SK-N-SH treated with all-trans-retinoic acid at 6 μM for 48 hours (cell line): ENCODE results near the gene TRPM5.

Experiments used
- ATAC-seq: fragments of 200-7000 bp; cut with Tn5 transposase; 3 replicates; pipeline ENCODE4 v1.9.1; 2020; ENCODE audit warnings: mild to moderate bottlenecking, moderate library complexity
- ARNTL ChIP-seq: fragments of 450-650 bp; formaldehyde crosslinking; IDR thresholded peaks from 2 replicates; pipeline ENCODE4 v1.5.0; 2020; ENCODE audit warnings: low read depth, mild to moderate bottlenecking, moderate library complexity, borderline replicate concordance
- CREB5 ChIP-seq: fragments of 250-450 bp; sonication (Bioruptor Pico); IDR thresholded peaks from 2 replicates; pipeline ENCODE4 v1.5.1; 2020; ENCODE audit warnings: low read depth, mild to moderate bottlenecking, moderate library complexity
- CSDC2 ChIP-seq: fragments of 250-450 bp; sonication (Bioruptor Pico); IDR thresholded peaks from 2 replicates; pipeline ENCODE4 v1.5.0; 2020; ENCODE audit warnings: mild to moderate bottlenecking, moderate library complexity
- CSRNP3 ChIP-seq: fragments of 250-450 bp; sonication (Bioruptor Pico); IDR thresholded peaks from 2 replicates; pipeline ENCODE4 v1.5.1; 2021; ENCODE audit warnings: mild to moderate bottlenecking, moderate library complexity
- GLIS3 ChIP-seq: fragments of 250-450 bp; sonication (Bioruptor Pico); IDR thresholded peaks from 2 replicates; pipeline ENCODE4 v1.5.0; 2020; ENCODE audit warnings: mild to moderate bottlenecking, moderate library complexity
- ISL1 ChIP-seq: fragments of 250-450 bp; sonication (Bioruptor Pico); IDR thresholded peaks from 2 replicates; pipeline ENCODE4 v2.1.2; 2022; ENCODE audit warnings: mild to moderate bottlenecking, moderate library complexity
- OSR1 ChIP-seq: fragments of 250-450 bp; sonication (Bioruptor Pico); IDR thresholded peaks from 2 replicates; pipeline ENCODE4 v1.8.0; 2022; ENCODE audit warnings: moderate library complexity, mild to moderate bottlenecking, inconsistent platforms
- PATZ1 ChIP-seq: fragments of 250-450 bp; sonication (Bioruptor Pico); IDR thresholded peaks from 2 replicates; pipeline ENCODE4 v1.8.0; 2020; ENCODE audit warnings: mild to moderate bottlenecking, moderate library complexity, borderline replicate concordance
- PPARA ChIP-seq: fragments of 250-450 bp; sonication (Bioruptor Pico); IDR thresholded peaks from 2 replicates; pipeline ENCODE4 v1.5.0; 2020; ENCODE audit warnings: mild to moderate bottlenecking, borderline replicate concordance
- RARB ChIP-seq: fragments of 250-450 bp; sonication (Bioruptor Pico); IDR thresholded peaks from 2 replicates; pipeline ENCODE4 v1.8.0; 2021; ENCODE audit warnings: mild to moderate bottlenecking, moderate library complexity
- TCF4 ChIP-seq: fragments of 250-450 bp; sonication (Bioruptor Pico); IDR thresholded peaks from 2 replicates; pipeline ENCODE4 v1.8.0; 2021; ENCODE audit warnings: mild to moderate bottlenecking, moderate library complexity, borderline replicate concordance
- TSHZ2 ChIP-seq: fragments of 250-450 bp; sonication (Bioruptor Pico); IDR thresholded peaks from 2 replicates; pipeline ENCODE4 v1.5.0; 2020; ENCODE audit warnings: mild to moderate bottlenecking, moderate library complexity
- ZC3H10 ChIP-seq: fragments of 250-450 bp; sonication (Bioruptor Pico); IDR thresholded peaks from 2 replicates; pipeline ENCODE4 v1.5.1; 2021; ENCODE audit warnings: mild to moderate bottlenecking, moderate library complexity
- ZFP3 ChIP-seq: fragments of 250-450 bp; sonication (Bioruptor Pico); IDR thresholded peaks from 2 replicates; pipeline ENCODE4 v1.5.0; 2020; ENCODE audit warnings: mild to moderate bottlenecking, moderate library complexity
- ZFP30 ChIP-seq: fragments of 450-650 bp; formaldehyde crosslinking; IDR thresholded peaks from 2 replicates; pipeline ENCODE4 v1.5.0; 2022; ENCODE audit warnings: mild to moderate bottlenecking, moderate library complexity
- ZNF565 ChIP-seq: fragments of 450-650 bp; formaldehyde crosslinking; conservative IDR thresholded peaks from 2 replicates; pipeline ENCODE4 v1.5.0; 2020; ENCODE audit warnings: low read depth, mild to moderate bottlenecking, moderate library complexity
- ZNF70 ChIP-seq: fragments of 450-650 bp; formaldehyde crosslinking; IDR thresholded peaks from 2 replicates; pipeline ENCODE4 v1.5.0; 2020; ENCODE audit warnings: mild to moderate bottlenecking, moderate library complexity

TRPM5 gene

GRCh38 chr11:2463766-2464277 is 19.5 kb upstream of the TRPM5 start:
- ATAC-seq: no peak
- TF ChIP-seq TSHZ2 (CRISPR knock-in tag): no peak
- TF ChIP-seq TCF4 (CRISPR knock-in tag): no peak
- no peak for TF ChIP-seq ZNF70
- TF ChIP-seq ZC3H10 (CRISPR knock-in tag): no peak
- no peak for TF ChIP-seq CREB5

- TF ChIP-seq ZFP30 (CRISPR knock-in tag) (no peak), CSDC2 (CRISPR knock-in tag) (no peak), PATZ1 (CRISPR knock-in tag) (no peak), GLIS3 (no peak), OSR1 (CRISPR knock-in tag) (no peak), TSHZ2 (CRISPR knock-in tag) (no peak), ZC3H10 (CRISPR knock-in tag) (no peak), ISL1 (no peak), PPARA (CRISPR knock-in tag) (no peak), ARNTL (CRISPR knock-in tag) (no peak), CSRNP3 (no peak), TCF4 (CRISPR knock-in tag) (no peak), ZNF565 (CRISPR knock-in tag) (no peak), ZFP3 (CRISPR knock-in tag) (no peak), RARB (CRISPR knock-in tag) (no peak), CREB5 (no peak)
- ATAC-seq: no peak
Observed at GRCh38 chr11:2462986-2463765, 18.9 kb upstream of the TRPM5 start.
